Epithelial cell of esophagus (primary cell): ENCODE data around the gene CYTH2.
"Not testable (repeated sequence)": the region's sequence is repeated elsewhere in the genome, so short reads cannot be mapped to it uniquely, and the experiment has no call there.

ENCODE experiments used
- DNase-seq: peaks from one replicate; pipeline ENCODE4 v3.0.0; 2010; ENCODE audit warnings: low read depth
- H3K4me3 ChIP-seq: 2 replicates; pipeline ENCODE4 v1.5.1; 2011; ENCODE audit warnings: mild to moderate bottlenecking, low read length, control low read depth
- TF ChIP-seq, protein P1 (sequence below): IDR thresholded peaks from 2 replicates; pipeline ENCODE4 v1.5.1; 2011; ENCODE audit warnings: low read depth, mild to moderate bottlenecking, low read length, control low read depth, inconsistent platforms; ENCODE audit not compliant: insufficient read depth; ENCODE audit errors: missing control alignments

Gene CYTH2

DNA sequence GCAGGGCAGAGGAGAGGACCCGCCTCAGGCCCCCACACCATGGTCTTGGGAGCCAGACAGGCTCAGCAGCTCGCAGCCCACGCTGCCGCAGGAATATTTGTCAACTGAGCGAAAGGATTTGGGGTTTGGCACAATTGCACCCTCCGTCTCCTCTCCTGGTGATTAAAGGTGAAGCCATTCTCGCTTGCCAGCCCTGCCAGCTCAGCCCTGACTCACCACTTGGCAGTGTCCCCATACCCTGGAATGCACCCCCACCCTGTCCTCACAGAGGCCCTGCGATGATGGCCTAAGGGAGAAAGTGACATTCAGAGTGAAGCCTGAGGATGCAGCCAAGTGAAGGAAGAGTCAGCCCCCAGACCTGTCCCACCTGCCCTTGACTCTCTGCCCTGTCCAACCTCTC is 18.8 kb downstream of the CYTH2 start:
- peak; percentile 96 for DNase-seq
- H3K4me3 ChIP-seq: no peak overlapping the region
- TF ChIP-seq, protein P1, sequence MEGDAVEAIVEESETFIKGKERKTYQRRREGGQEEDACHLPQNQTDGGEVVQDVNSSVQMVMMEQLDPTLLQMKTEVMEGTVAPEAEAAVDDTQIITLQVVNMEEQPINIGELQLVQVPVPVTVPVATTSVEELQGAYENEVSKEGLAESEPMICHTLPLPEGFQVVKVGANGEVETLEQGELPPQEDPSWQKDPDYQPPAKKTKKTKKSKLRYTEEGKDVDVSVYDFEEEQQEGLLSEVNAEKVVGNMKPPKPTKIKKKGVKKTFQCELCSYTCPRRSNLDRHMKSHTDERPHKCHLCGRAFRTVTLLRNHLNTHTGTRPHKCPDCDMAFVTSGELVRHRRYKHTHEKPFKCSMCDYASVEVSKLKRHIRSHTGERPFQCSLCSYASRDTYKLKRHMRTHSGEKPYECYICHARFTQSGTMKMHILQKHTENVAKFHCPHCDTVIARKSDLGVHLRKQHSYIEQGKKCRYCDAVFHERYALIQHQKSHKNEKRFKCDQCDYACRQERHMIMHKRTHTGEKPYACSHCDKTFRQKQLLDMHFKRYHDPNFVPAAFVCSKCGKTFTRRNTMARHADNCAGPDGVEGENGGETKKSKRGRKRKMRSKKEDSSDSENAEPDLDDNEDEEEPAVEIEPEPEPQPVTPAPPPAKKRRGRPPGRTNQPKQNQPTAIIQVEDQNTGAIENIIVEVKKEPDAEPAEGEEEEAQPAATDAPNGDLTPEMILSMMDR: no peak

DNA sequence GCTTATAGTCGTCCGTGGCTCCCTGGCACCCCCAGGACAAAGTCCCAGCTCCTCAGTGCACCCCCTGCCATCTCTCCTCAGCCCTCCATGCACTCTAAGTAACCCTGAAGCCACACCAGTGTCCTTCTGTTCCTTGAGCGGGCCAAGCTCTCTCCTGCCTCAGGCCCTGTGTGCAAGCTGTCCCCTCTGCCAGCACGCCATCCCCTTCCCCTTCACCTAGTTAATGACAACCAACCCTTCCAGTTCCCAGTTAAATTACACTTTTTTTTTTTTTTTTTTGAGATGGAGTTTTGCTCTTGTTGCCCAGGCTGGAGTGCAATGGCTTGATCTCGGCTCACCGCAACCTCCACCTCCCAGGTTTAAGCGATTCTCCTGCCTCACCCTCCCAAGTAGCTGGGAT is 19.3 kb downstream of the CYTH2 start:
- H3K4me3 ChIP-seq, DNase-seq: not testable (repeated sequence)

DNA sequence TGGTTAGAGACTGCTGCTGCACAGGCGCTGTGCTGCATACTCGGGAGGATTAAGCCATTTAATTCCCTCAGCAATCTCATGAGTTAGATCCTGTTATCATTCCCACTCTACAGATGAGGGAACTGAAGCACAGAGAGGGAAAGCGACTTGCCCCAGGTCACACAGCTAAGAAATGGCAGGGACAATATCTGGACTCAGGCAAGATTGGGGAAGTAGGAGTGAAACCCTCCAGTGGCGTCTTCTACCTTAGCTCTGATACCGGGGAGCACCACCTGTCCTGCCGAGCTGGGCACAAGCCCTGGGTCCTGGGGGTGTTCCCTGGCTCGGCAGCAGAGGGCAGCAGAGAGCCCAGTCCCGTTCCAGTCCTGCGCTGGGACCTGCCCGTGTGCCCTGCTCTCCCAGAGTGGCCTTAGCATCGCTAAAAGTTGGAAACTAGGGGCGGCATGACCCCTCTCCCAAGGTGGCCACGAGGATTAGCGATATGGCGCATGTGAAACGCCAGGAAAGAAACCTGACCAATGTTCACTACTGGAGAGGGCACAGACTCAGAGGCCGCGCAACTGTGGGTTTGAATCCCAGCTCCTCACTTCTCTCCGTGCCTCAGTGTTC is 20.5 kb downstream of the CYTH2 start:
- no peak overlapping the region for H3K4me3 ChIP-seq
- TF ChIP-seq, protein P1: peak; percentile 97

DNA sequence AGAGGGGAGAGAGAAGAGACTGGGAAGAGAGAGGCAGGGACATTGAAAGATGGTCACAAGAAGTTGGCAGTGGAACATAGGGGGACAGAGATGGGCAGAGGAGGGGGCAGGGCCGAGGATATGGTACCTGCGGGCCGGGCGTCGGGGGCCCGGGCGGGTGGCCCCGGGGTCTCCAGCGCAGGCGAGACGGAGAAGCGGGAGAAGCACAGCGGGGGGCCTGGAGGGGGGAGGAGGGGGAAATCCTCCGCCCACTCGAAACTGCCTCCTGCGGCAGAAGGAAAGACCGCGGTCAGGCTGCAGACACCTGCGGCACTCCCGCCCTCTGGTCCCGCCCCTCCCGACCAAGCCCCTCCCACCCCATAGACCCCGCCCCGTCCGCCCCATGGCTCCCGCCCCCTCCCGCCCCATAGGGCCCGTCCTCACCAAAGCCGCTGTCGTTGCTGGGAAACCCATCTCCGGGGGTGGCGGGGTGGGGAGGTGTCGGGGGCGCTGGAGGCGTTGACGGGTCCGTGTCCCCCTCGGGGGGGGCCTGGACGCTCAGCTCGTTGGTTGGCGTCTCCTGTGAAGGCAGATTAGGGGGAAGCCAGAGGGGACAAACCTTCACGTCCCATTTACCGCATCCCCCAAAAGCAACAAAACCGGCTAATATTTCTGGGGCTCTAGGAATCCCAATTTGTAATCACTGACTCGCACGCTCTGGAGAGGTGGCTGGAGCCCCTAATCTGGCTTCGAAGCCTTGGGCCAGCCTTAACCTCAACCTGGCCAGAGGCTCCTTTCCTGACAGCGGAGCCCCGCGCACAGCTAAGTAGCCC is 22.0 kb downstream of the CYTH2 start:
- DNase-seq: peak; percentile 61
- TF ChIP-seq, protein P1: no peak
- H3K4me3 ChIP-seq: peak overlapping the region; percentile 36

More for the DNA sequence above, 20.5 kb downstream of the CYTH2 start:
- DNase-seq: peak; percentile 75

DNA sequence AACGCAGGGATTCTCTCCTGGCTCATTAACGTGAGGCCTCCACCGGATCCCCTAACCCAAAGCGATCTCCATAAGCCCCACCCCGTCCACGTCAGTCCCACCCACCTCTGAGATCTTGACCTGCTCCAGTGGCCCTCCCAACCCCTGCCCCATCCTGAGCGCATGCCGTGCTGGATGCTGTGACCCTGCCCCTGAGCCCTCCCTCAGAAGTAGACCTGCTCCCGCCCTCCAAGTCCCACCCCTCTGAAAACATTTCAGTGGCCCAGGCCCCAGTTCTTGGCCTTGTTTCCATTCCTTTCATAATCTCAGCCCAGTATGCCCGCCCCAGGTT is 22.6 kb downstream of the CYTH2 start:
- H3K4me3 ChIP-seq: no peak overlapping the region
- DNase-seq: no peak
- TF ChIP-seq, protein P1: no peak

DNA sequence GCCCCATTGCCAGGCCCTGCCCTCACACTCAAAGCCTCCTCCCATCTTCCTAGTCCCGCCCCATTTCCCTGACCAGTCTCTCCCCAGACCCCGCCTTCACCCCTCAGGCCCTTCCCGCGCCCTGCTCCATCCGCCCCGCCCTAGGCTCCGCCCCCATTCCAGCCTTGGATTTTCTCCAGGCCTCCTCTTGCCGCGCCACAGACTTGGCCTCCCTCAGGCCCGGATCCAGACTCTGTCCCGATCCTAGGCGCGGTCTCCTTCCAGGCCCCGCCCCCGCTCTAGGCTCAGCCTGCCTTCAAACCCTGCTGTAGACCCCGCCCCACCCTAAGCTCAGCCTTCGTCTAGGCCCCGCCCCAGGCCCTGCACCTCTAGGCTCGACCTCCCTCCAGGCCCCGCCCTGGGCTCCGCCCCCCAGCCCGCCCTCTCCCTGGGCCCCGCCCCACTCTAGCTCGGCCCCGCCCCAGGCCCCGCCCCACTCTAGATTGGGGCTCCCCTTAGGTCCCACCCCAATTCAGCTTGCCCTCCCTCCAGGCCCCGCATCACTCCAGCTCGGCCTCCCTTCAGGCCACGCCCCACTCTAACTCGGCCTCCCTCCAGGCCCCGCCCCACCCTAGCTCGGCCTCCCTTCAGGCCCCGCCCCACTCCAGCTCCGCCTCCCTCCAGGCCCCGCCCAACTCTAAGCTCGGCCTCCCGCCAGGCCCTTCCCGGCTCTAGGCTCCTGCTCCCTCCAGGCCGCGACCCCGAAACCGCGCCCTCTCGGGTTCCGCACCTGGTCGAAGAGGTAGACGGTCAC is 24.0 kb downstream of the CYTH2 start:
- TF ChIP-seq, protein P1: no peak
- peak; percentile 99 for DNase-seq
- H3K4me3 ChIP-seq: peak overlapping the region; percentile 61

DNA sequence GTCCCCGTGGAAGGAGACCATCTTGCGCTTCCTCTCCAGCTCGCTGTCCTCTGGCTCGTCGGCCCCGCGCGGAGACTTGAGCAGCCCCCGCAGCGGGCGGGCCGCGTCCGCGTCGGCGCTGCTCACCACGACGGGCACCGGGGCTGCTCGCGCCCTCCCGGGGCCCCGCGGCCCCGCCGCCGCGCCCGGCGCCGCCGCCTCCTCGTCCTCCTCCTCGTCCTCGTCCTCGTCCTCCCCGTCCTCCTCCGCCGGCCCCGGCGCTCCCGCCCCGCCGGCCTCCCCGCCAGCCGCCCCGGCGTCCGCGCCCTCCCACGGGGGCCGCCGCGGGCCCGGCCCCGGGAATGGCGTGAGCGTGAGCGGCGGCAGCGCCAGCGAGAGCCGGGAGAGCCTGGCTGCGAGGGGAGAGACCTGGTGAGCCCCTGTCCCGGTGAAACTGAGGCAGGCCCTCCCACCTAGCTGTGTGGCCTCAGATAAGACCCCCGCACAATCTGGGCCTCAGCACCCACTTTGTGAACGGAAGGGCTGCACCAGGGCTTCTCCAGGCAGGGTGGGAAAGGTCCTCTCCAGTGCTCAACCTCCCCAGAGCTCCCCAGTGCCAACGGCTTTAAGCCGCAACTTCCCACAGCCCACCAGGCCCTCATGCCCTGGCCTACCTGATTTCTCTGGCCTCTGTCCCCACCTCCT is 24.7 kb downstream of the CYTH2 start:
- TF ChIP-seq, protein P1: no peak
- H3K4me3 ChIP-seq: peak overlapping the region; percentile 68
- DNase-seq: no peak
